Left lung (tissue), 10 donors: ENCODE results near the gene TCP11L1. TPM values are rescaled to one million over a fixed set of nuclear protein-coding genes. Genes with fewer than 3 reads are reported as not detected.
"Not testable (repeated sequence)": the region's sequence is repeated elsewhere in the genome, so short reads cannot be mapped to it uniquely, and the experiment has no call there.

ENCODE experiments used
- ATAC-seq: fragments of 200-7000 bp; cut with Tn5 transposase; one replicate; pipeline ENCODE4 v1.9.1; 2020; ENCODE audit warnings: moderate library complexity
- DNase-seq, 4 donors: peaks; one replicate each; pipeline ENCODE4 v3.0.0-alpha.2; 2013 to 2020
- H3K27ac ChIP-seq, 2 donors: fragments of 200-600 bp; sonication (generic) in 1 of 2; one replicate each; pipeline versions ENCODE4 v1.5.0 to v1.8.0; 2020 to 2021
- H3K27me3 ChIP-seq, 2 donors: fragments of 200-600 bp; sonication (generic) in 1 of 2; one replicate each; pipeline versions ENCODE4 v1.5.0 to v1.8.0; 2020 to 2021
- H3K36me3 ChIP-seq, 2 donors: fragments of 200-600 bp; sonication (generic) in 1 of 2; one replicate each; pipeline versions ENCODE4 v1.5.0 to v1.8.0; 2020 to 2021
- H3K4me1 ChIP-seq, 2 donors: fragments of 200-600 bp; one replicate each; pipeline ENCODE4 v1.8.0; 2021
- H3K4me3 ChIP-seq, 2 donors: fragments of 200-600 bp; sonication (generic) in 1 of 2; one replicate each; pipeline versions ENCODE4 v1.5.0 to v1.8.0; 2020 to 2021; ENCODE audit warnings: mild to moderate bottlenecking in 1 of 2
- H3K9me3 ChIP-seq, 2 donors: fragments of 200-600 bp; sonication (generic) in 1 of 2; one replicate each; pipeline versions ENCODE4 v1.5.0 to v1.8.0; 2020 to 2021
- CTCF ChIP-seq, 2 donors: fragments of 200-600 bp; sonication (generic) in 1 of 2; IDR thresholded peaks; one replicate each; pipeline versions ENCODE4 v1.5.0 to v1.8.0; 2021; ENCODE audit warnings: antibody characterized with exemption in 2 of 2
- intact Hi-C, 2 donors: fragments of 100-400 bp; cut with DNase I; formaldehyde crosslinking; loops; one replicate each; pipeline versions ENCODE4 v1.11.2 to v1.14.2; 2022
- polyA plus RNA-seq, 6 donors: library from polyadenylated mRNA; unstranded; fragments of 120-200 nt; gene quantifications; one replicate each; pipeline ENCODE4 v1.2.1, GENCODE V29; 2013; ENCODE audit not compliant: insufficient read length in 6 of 6
- total RNA-seq, 2 donors: library from RNA; stranded (reverse); fragmentation: NEBNext Ultra II Directional; extraction: Animal tissue kit (Norgen Biotek cat#: 25700); gene quantifications; one replicate each; pipeline ENCODE4 v1.2.1, GENCODE V29; 2021
- donor health status: DM: no; HTN: yes; CAD: no.
- donor health status: DM: no; HTN: no; CAD: no.

Gene TCP11L1
- total and polyA plus RNA-seq, 8 donors: 13.9 to 25.9 (median 15.6) TPM

- H3K4me3 ChIP-seq: no peak overlapping the region
- H3K9me3 ChIP-seq: no peaks in the 10 kb centered on the region
- ATAC-seq (no peak), DNase-seq (no peak)
- H3K4me1 ChIP-seq: no peaks in the 10 kb centered on the region
- H3K27ac ChIP-seq: no peak overlapping the region
- H3K36me3 ChIP-seq: peaks cover 0 to 13% of the 10 kb centered on the region in 2 donors
- no peak for TF ChIP-seq CTCF (IDR thresholded peaks at IDR 0.05)
- intact Hi-C loops: no loop called here
- H3K27me3 ChIP-seq: no peaks in the 10 kb centered on the region
Observed at GRCh38 chr11:33109294-33109895, 70.0 kb downstream of the TCP11L1 start.

DNA sequence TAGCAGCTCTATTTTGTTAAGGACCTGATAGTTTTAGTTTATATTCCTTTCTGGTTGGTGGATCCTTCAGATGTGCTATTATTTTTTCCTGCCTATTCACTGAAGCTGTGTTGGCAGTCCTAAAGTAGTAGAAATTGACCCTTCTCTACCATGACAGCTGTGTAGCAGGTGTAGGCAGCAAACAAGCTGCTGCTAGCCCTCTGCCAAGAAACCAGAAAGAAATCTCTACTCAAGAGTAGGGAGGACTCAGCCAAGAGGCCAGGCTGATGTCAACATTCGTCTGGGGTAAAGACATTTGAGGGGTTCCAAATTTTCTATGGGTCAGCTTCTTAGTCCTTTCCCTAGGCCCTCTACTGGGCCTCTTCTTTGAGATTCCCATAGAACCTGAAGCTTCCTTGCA, 70.7 kb downstream of the TCP11L1 start:
- Histone ChIP-seq H3K27me3 (no peaks in the 10 kb centered on the region), H3K36me3 (peaks cover 0 to 6% of the 10 kb centered on the region in 2 donors), H3K4me3 (no peak overlapping the region), H3K9me3 (no peaks in the 10 kb centered on the region), H3K27ac (no peak overlapping the region), H3K4me1 (no peaks in the 10 kb centered on the region)
- no peak for TF ChIP-seq CTCF (IDR thresholded peaks at IDR 0.05)
- ATAC-seq (no peak), DNase-seq (no peak)
- intact Hi-C loops: no loop called here

GRCh38 chr11:33116535-33116934, 77.2 kb downstream of the TCP11L1 start:
- Histone ChIP-seq H3K36me3 (no peaks in the 10 kb centered on the region), H3K4me1 (no peaks in the 10 kb centered on the region), H3K4me3 (no peak overlapping the region), H3K9me3 (no peaks in the 10 kb centered on the region), H3K27ac (no peak overlapping the region), H3K27me3 (no peaks in the 10 kb centered on the region)
- no peak for TF ChIP-seq CTCF (IDR thresholded peaks at IDR 0.05)
- ATAC-seq (peak; percentile 29), DNase-seq (no peak)
- intact Hi-C loops: no loop called here

DNA sequence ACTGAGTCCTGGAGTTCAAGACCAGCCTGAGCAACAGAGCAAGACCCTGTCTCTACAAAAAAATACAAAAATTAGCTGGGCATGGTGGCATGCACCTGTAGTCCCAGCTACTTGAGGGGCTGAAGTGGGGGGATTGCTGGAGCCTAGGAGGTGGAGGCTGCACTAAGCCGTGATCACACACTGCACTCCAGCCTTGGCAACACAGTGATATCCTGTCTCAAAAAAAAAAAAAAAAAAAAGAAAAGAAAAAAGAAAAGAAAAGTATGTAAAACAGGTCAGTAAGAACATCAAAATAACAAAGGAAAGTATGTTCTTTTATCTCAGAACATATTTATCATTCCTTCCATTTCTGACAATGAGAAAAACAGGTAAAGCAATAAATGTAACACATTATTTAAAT, 83.3 kb downstream of the TCP11L1 start:
- H3K9me3 ChIP-seq, ATAC-seq, H3K27me3 ChIP-seq, DNase-seq, H3K36me3 ChIP-seq, H3K27ac ChIP-seq, H3K4me3 ChIP-seq, intact Hi-C loops, H3K4me1 ChIP-seq: not testable (repeated sequence)

Other genes with a start within 250 kb of the TCP11L1 start
- gene CCDC73, start 244.9 kb upstream of the TCP11L1 start, total RNA-seq: under 1 TPM in 1 of 2 donors, not detected in 1; 0.18 TPM
- gene CCDC73, start 244.9 kb upstream of the TCP11L1 start, polyA plus RNA-seq: under 1 TPM; 0.08 to 0.57 (median 0.11) TPM
- 10 to 100 TPM; 12.6 to 14.2 TPM for gene PRRG4, start 209.6 kb upstream of the TCP11L1 start, total RNA-seq
- 1 to 10 TPM; 1.3 to 2.6 (median 2.3) TPM for gene PRRG4, start 209.6 kb upstream of the TCP11L1 start, polyA plus RNA-seq
- gene QSER1, start 146.8 kb upstream of the TCP11L1 start, total RNA-seq: 10 to 100 TPM; 23.4 to 24.6 TPM
- gene QSER1, start 146.8 kb upstream of the TCP11L1 start, polyA plus RNA-seq: 10 to 100 TPM; 38.7 to 47.4 (median 41.2) TPM
- 1 to 10 TPM; 1.2 to 1.7 TPM for gene DEPDC7, start 23.7 kb upstream of the TCP11L1 start, total RNA-seq
- 10 to 100 TPM; 17.6 to 23.5 (median 19.7) TPM for gene DEPDC7, start 23.7 kb upstream of the TCP11L1 start, polyA plus RNA-seq
- gene CSTF3, start 121.9 kb downstream of the TCP11L1 start, total RNA-seq: 10 to 100 TPM; 23.5 to 25.2 TPM
- 10 to 100 TPM; 47.1 to 64.4 (median 52.6) TPM for gene CSTF3, start 121.9 kb downstream of the TCP11L1 start, polyA plus RNA-seq
- gene HIPK3, start 217.8 kb downstream of the TCP11L1 start, total RNA-seq: 100 to 1,000 TPM; 104 to 126 TPM
- gene HIPK3, start 217.8 kb downstream of the TCP11L1 start, polyA plus RNA-seq: 10 to 100 TPM; 43.1 to 51.5 (median 49.9) TPM